ENCODE measurements around the gene METTL26. TPM values are rescaled to one million over a fixed set of nuclear protein-coding genes. Genes with fewer than 3 reads are reported as not detected.

The METTL26 gene
- total and polyA plus RNA-seq, 2 of the 8 experiments (the other 6 are each of a cell fraction or from before 2014, with no cell fraction given) = 100 to 186 TPM

DNA sequence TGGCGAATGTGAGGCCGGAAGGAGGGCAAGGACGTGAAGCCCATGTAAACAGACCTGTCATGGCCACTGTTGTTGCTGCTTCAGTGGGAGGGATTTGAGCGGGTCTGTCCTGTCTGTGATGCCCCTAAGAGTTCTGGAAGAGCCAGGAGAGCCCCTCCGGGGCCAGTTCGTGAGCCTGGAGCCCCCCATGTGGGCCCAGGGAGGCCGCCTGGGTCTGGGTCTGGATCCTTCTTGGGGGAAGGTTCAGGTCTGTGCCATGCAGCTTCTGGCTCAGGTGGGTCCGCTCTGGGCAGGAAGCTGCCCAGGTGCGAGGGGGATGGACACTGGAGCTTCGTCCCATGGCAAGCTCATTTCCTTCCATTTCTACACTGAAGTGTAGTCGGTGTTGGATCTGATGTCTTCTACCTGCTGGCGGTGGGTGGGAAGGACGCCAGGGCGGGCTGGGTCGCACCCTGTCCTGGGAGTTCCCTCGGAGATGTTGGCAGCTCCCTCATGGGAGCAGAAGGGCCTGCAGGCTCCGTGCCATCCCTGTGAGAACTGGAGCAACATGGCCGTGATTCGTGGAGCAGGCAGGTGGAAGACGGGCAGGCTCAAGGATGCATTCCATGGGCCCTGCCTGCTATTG, 16.5 kb downstream of the METTL26 start:
- 96% methylated on average over 20 of the region's 20 CpGs; no CpG with 5 or more reads in 1 of the 2 experiments for WGBS, 2 experiments (ENCODE audit: extremely low coverage in 1 of 2, insufficient coverage in 1 of 2, insufficient read length in 1 of 2, insufficient replicate concordance in 2 of 2, low coverage in 1 of 2, low lambda C conversion rate in 2 of 2, missing lambda C conversion rate in 1 of 2)
- H4K5ac ChIP-seq (ENCODE audit: insufficient read length, low read depth, low read length) = no peak overlapping the region
- FAIRE-seq (no peak), DNase-seq (ENCODE audit: low read depth in 1 of 2, low spot score in 2 of 2) (no peak)
- TF ChIP-seq ASH2L (IDR thresholded peaks at IDR 0.05; ENCODE audit: low read length) (no peak), CHD1 (IDR thresholded peaks at IDR 0.05; ENCODE audit: low read depth, low read length) (no peak), EZH2 (IDR thresholded peaks at IDR 0.05; ENCODE audit: low read depth, low read length, severe bottlenecking) (no peak), FOSL1 (IDR thresholded peaks at IDR 0.05; ENCODE audit: insufficient read depth, low read depth, low read length) (no peak), MAFK (IDR thresholded peaks at IDR 0.05; ENCODE audit: low read depth, low read length) (no peak), CREB1 (IDR thresholded peaks at IDR 0.05) (no peak), JUND (IDR thresholded peaks at IDR 0.05; ENCODE audit: low read length) (no peak), YY1 (IDR thresholded peaks at IDR 0.05; ENCODE audit: low read depth, low read length) (no peak), KDM1A (IDR thresholded peaks at IDR 0.05; ENCODE audit: borderline replicate concordance, low read length) (no peak)
- TF ChIP-seq, protein P1, sequence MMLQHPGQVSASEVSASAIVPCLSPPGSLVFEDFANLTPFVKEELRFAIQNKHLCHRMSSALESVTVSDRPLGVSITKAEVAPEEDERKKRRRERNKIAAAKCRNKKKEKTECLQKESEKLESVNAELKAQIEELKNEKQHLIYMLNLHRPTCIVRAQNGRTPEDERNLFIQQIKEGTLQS (IDR thresholded peaks at IDR 0.05; ENCODE audit: insufficient read depth, low read depth, low read length) = no peak
- H3K27me3 ChIP-seq (replicated peaks in 1 of 4; ENCODE audit: control insufficient read depth in 3 of 4, extremely low read depth in 1 of 4, insufficient read depth in 3 of 4, low read length in 3 of 4) = no peaks in the 10 kb centered on the region
- ChIA-PET POLR2A (ENCODE audit: partially characterized antibody) (interaction anchor here (0.6 to 1.6 kb wide), 2 partner anchors 12 to 288 kb away, joined by 4 to 5 read pairs; partner anchors contain the start of gene WFIKKN1), CTCF (ENCODE audit: partially characterized antibody) (interaction anchor here (1.1 to 4.1 kb wide), 5 partner anchors 10 to 41 kb away, joined by 3 to 29 read pairs (median 17); no protein-coding TSS in a partner anchor)
- H3K4me1 ChIP-seq (replicated peaks in 1 of 4; ENCODE audit: control insufficient read depth in 3 of 4, insufficient read depth in 4 of 4, low read length in 3 of 4) = peaks cover 0 to 14% (median 5%) of the 10 kb centered on the region in 4 experiments; a peak in 5 of 7 replicates
- H3K56ac ChIP-seq (replicated peaks; ENCODE audit: insufficient read length, low read depth, low read length) = no peak overlapping the region
- no peak overlapping the region for H4K8ac ChIP-seq (ENCODE audit: extremely low read depth, insufficient read depth, low read length)
- H3K4ac ChIP-seq (replicated peaks; ENCODE audit: insufficient read length, low read depth, low read length) = no peak overlapping the region
- H3K4me3 ChIP-seq (ENCODE audit: extremely low read depth in 1 of 4, insufficient read depth in 2 of 4, low read depth in 3 of 4, low read length in 4 of 4) = no peak overlapping the region
- no peaks in the 10 kb centered on the region for H3K79me2 ChIP-seq (ENCODE audit: control insufficient read depth in 1 of 2, insufficient read depth in 2 of 2, low read length in 2 of 2)
- no peaks in the 10 kb centered on the region for H3K23me2 ChIP-seq (ENCODE audit: low read depth, low read length)
- no peak overlapping the region for H2BK20ac ChIP-seq (ENCODE audit: low read length)
- H2BK120ac ChIP-seq (replicated peaks; ENCODE audit: low read depth, low read length) = no peak overlapping the region
- no peak overlapping the region for H3K23ac ChIP-seq (ENCODE audit: insufficient read length)
- H2AFZ ChIP-seq (ENCODE audit: low read length) = no peak overlapping the region
- H4K91ac ChIP-seq (replicated peaks; ENCODE audit: insufficient read length, low read length) = no peak overlapping the region
- no peaks in the 10 kb centered on the region for H3K9me3 ChIP-seq (ENCODE audit: insufficient read depth in 2 of 2, low read depth in 1 of 2, low read length in 1 of 2)
- H3K9ac ChIP-seq (replicated peaks in 1 of 4; ENCODE audit: extremely low read depth in 1 of 4, low read depth in 3 of 4, low read length in 3 of 4) = no peak overlapping the region
- no peaks in the 10 kb centered on the region; a peak in 1 of 8 replicates for H3K36me3 ChIP-seq (ENCODE audit: control insufficient read depth in 2 of 4, insufficient read depth in 4 of 4, low read length in 3 of 4)
- no peak overlapping the region for H3K4me2 ChIP-seq (ENCODE audit: insufficient read depth in 1 of 2, low read depth in 2 of 2, low read length in 2 of 2)
- H3K14ac ChIP-seq (ENCODE audit: insufficient read length) = no peak overlapping the region
- H2BK5ac ChIP-seq (ENCODE audit: low read depth, low read length) = no peak overlapping the region
- H2BK12ac ChIP-seq (ENCODE audit: low read depth, low read length) = no peak overlapping the region
- H2BK15ac ChIP-seq (ENCODE audit: low read length) = no peak overlapping the region
- H2AK5ac ChIP-seq (ENCODE audit: low read depth, low read length) = no peak overlapping the region
- peaks cover 10% of the 10 kb centered on the region for H3K79me1 ChIP-seq (ENCODE audit: low read depth, low read length)
- no peak overlapping the region for H3K18ac ChIP-seq (ENCODE audit: extremely low read depth, low read length)
- H4K20me1 ChIP-seq (replicated peaks in 1 of 2; ENCODE audit: control insufficient read depth in 1 of 2, insufficient read depth in 2 of 2, low read length in 2 of 2) = peaks cover 4 to 5% of the 10 kb centered on the region in 2 experiments
- H3K27ac ChIP-seq (ENCODE audit: low read depth, low read length) = no peak overlapping the region

All from H1 (cell line).